Measurements from ENCODE around the gene PTEN.

- no peak for TF ChIP-seq CTCF (tag by site-specific recombination; IDR thresholded peaks at IDR 0.05)
- TF ChIP-seq ZNF530 (tag by site-specific recombination; IDR thresholded peaks at IDR 0.05; ENCODE audit: low read depth) = no peak
- no peak for TF ChIP-seq ZBTB7A (tag by site-specific recombination; IDR thresholded peaks at IDR 0.05; ENCODE audit: low read depth)
- no peak for TF ChIP-seq KLF1 (tag by site-specific recombination; IDR thresholded peaks at IDR 0.05)
- no peak for TF ChIP-seq ZNF366 (tag by site-specific recombination; conservative IDR thresholded peaks at IDR 0.05)
- TF ChIP-seq, protein P1, sequence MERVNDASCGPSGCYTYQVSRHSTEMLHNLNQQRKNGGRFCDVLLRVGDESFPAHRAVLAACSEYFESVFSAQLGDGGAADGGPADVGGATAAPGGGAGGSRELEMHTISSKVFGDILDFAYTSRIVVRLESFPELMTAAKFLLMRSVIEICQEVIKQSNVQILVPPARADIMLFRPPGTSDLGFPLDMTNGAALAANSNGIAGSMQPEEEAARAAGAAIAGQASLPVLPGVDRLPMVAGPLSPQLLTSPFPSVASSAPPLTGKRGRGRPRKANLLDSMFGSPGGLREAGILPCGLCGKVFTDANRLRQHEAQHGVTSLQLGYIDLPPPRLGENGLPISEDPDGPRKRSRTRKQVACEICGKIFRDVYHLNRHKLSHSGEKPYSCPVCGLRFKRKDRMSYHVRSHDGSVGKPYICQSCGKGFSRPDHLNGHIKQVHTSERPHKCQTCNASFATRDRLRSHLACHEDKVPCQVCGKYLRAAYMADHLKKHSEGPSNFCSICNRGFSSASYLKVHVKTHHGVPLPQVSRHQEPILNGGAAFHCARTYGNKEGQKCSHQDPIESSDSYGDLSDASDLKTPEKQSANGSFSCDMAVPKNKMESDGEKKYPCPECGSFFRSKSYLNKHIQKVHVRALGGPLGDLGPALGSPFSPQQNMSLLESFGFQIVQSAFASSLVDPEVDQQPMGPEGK (tag by site-specific recombination; IDR thresholded peaks at IDR 0.05) = no peak
- TF ChIP-seq ZNF423 (tag by site-specific recombination; IDR thresholded peaks at IDR 0.05) = no peak
- TF ChIP-seq BCL11A (tag by site-specific recombination; IDR thresholded peaks at IDR 0.05; ENCODE audit: low read depth) = no peak
- no peak for TF ChIP-seq ZNF292 (tag by site-specific recombination; IDR thresholded peaks at IDR 0.05; ENCODE audit: borderline replicate concordance, low read depth)
- no peak for TF ChIP-seq ZNF335 (tag by site-specific recombination; conservative IDR thresholded peaks at IDR 0.05)
- TF ChIP-seq SALL2 (tag by site-specific recombination; IDR thresholded peaks at IDR 0.05; ENCODE audit: borderline replicate concordance) = no peak
- TF ChIP-seq ZFP37 (tag by site-specific recombination; IDR thresholded peaks at IDR 0.05) = no peak
These were observed 63.7 kb downstream of the PTEN start for GRCh38 chr10:87927091-87927490.

Data from HEK293 (cell line).